Tibial nerve (tissue), 4 donors: Measurements from ENCODE around the gene GPATCH2L.

Experiments used
- CTCF ChIP-seq, 5 experiments: fragments of 200-600 bp in 3 of 5; fragments of 450-650 bp in 2 of 5; sonication (generic) in 3 of 5; IDR thresholded peaks; one replicate each; pipeline ENCODE4 v1.5.1; 2016 to 2019; ENCODE audit warnings: antibody characterized with exemption in 5 of 5, mild to moderate bottlenecking in 3 of 5, moderate library complexity in 2 of 5
- EP300 ChIP-seq, 2 donors: sonication (generic); formaldehyde crosslinking; IDR thresholded peaks; one replicate each; pipeline ENCODE4 v1.6.1; 2017; ENCODE audit warnings: antibody characterized with exemption in 2 of 2, mild to moderate bottlenecking in 1 of 2
- POLR2A ChIP-seq, 2 donors: fragments of 450-650 bp; IDR thresholded peaks; one replicate each; pipeline ENCODE4 v1.6.1; 2017; ENCODE audit warnings: antibody characterized with exemption in 2 of 2, mild to moderate bottlenecking in 2 of 2, moderate library complexity in 2 of 2

- TF ChIP-seq CTCF (IDR thresholded peaks at IDR 0.05) (no peak), EP300 (IDR thresholded peaks at IDR 0.05) (no peak), POLR2A (IDR thresholded peaks at IDR 0.05) (no peak)
Measured at GRCh38 chr14:76146976-76147375, 4.7 kb upstream of the GPATCH2L start.
